Endothelial cell of umbilical vein (primary cell): ENCODE results near the gene RNGTT. TPM values are rescaled to one million over a fixed set of nuclear protein-coding genes. Genes with fewer than 3 reads are reported as not detected.

ENCODE experiments used
- BruUV-seq: library from RNA; stranded (reverse); fragments of 400-500 nt; replicated peaks from 2 replicates; lab custom pipeline; 2021; lab: Mats Ljungman, UMichigan
- CTCF ChIA-PET: fragments of 300-600, 350-600 bp; sonication (Branson Sonifier 250); formaldehyde crosslinking; loops from one replicate; lab custom pipeline; 2021; ENCODE audit warnings: antibody characterized with exemption, inconsistent platforms; lab: Charles Lee
- POLR2A ChIA-PET: fragments of 300-600, 350-600 bp; sonication (Branson Sonifier 250); formaldehyde crosslinking; loops from one replicate; lab custom pipeline; 2021; ENCODE audit warnings: antibody characterized with exemption, inconsistent platforms; lab: Charles Lee
- DNase-seq: peaks from one replicate; pipeline ENCODE4 v3.0.0-alpha.2; 2011; ENCODE audit warnings: low read depth, low spot score
- FAIRE-seq: peaks from 2 replicates; lab custom pipeline; 2011; peaks lifted over from hg19 to GRCh38; lab: Jason Lieb, UNC
- H2AFZ ChIP-seq: 2 replicates; pipeline ENCODE4 v1.6.0; 2012; ENCODE audit warnings: low read depth, low read length, control low read depth, inconsistent platforms
- H3K27ac ChIP-seq: 2 replicates; pipeline ENCODE4 v1.5.1; 2011; ENCODE audit warnings: low read depth, mild to moderate bottlenecking, control low read depth, low read length, moderate library complexity; ENCODE audit not compliant: insufficient read depth
- H3K27me3 ChIP-seq, 2 experiments: 2 replicates each; pipeline versions ENCODE4 v1.6.0 to v1.6.1; 2011; ENCODE audit warnings: low read length in 2 of 2, mixed read lengths in 1 of 2; ENCODE audit not compliant: control insufficient read depth in 2 of 2, insufficient read depth in 2 of 2
- H3K36me3 ChIP-seq, 2 experiments: 2 replicates in 1 of 2; 3 replicates in 1 of 2; pipeline ENCODE4 v1.5.1; 2011; ENCODE audit warnings: low read length in 2 of 2, mild to moderate bottlenecking in 1 of 2, moderate library complexity in 1 of 2; ENCODE audit not compliant: control insufficient read depth in 2 of 2, insufficient read depth in 2 of 2; ENCODE audit errors: extremely low read depth in 1 of 2
- H3K4me1 ChIP-seq: 3 replicates; pipeline ENCODE4 v1.5.1; 2011; ENCODE audit warnings: mild to moderate bottlenecking, low read length; ENCODE audit not compliant: control insufficient read depth, insufficient read depth; ENCODE audit errors: extremely low read depth
- H3K4me2 ChIP-seq: 2 replicates; pipeline ENCODE4 v1.6.1; 2011; ENCODE audit warnings: low read length, control low read depth, mixed read lengths; ENCODE audit not compliant: insufficient read depth
- H3K4me3 ChIP-seq, 3 experiments: fragments of 200-600 bp in 1 of 3; sonication (generic), shearing (Covaris generic) in 1 of 3; replicated peaks in 1 of 3; 2 replicates each; pipeline ENCODE4 v1.5.1; 2011 to 2016; ENCODE audit warnings: control low read depth in 3 of 3, low read length in 3 of 3, mild to moderate bottlenecking in 2 of 3, inconsistent platforms in 1 of 3, low read depth in 1 of 3, moderate library complexity in 1 of 3; ENCODE audit not compliant: insufficient read depth in 1 of 3
- H3K79me2 ChIP-seq: 2 replicates; pipeline ENCODE4 v1.6.0; 2012; ENCODE audit warnings: low read length, inconsistent platforms; ENCODE audit not compliant: control insufficient read depth, insufficient read depth
- H3K9ac ChIP-seq: replicated peaks from 2 replicates; pipeline ENCODE3; 2011; ENCODE audit warnings: low read length, control low read depth; ENCODE audit not compliant: insufficient read depth; ENCODE audit errors: extremely low read depth
- H3K9me1 ChIP-seq: replicated peaks from 3 replicates; pipeline ENCODE4 v1.6.0; 2011; ENCODE audit warnings: mild to moderate bottlenecking, low read length; ENCODE audit not compliant: control insufficient read depth, insufficient read depth; ENCODE audit errors: extremely low read depth
- H3K9me3 ChIP-seq: replicated peaks from 2 replicates; pipeline ENCODE4 v1.5.1; 2012; ENCODE audit warnings: low read length, inconsistent platforms; ENCODE audit not compliant: control insufficient read depth, insufficient read depth
- H4K20me1 ChIP-seq: replicated peaks from 2 replicates; pipeline ENCODE3; 2011; ENCODE audit warnings: mild to moderate bottlenecking, low read length; ENCODE audit not compliant: control insufficient read depth, insufficient read depth; ENCODE audit errors: extremely low read depth
- EZH2 ChIP-seq: IDR thresholded peaks from 2 replicates; pipeline ENCODE4 v1.6.1; 2012; ENCODE audit warnings: borderline replicate concordance, low read depth, mild to moderate bottlenecking, moderate library complexity, low read length, inconsistent platforms; ENCODE audit not compliant: severe bottlenecking
- FOS ChIP-seq: IDR thresholded peaks from 2 replicates; pipeline ENCODE4 v1.6.1; 2011; ENCODE audit warnings: mild to moderate bottlenecking, low read length, moderate library complexity, borderline replicate concordance; ENCODE audit not compliant: insufficient read depth
- GATA2 ChIP-seq: IDR thresholded peaks from 2 replicates; pipeline ENCODE4 v1.7.0; 2011; ENCODE audit warnings: low read depth, mild to moderate bottlenecking, moderate library complexity, mixed read lengths, low read length; ENCODE audit not compliant: insufficient read length, insufficient read depth
- JUN ChIP-seq: IDR thresholded peaks from 2 replicates; pipeline ENCODE4 v1.6.1; 2011; ENCODE audit warnings: borderline replicate concordance, low read depth; ENCODE audit not compliant: insufficient read length, insufficient read depth
- MYC ChIP-seq: IDR thresholded peaks from one replicate; pipeline ENCODE4 v1.6.1; 2011; ENCODE audit warnings: mild to moderate bottlenecking, low read depth, low read length
- POLR2A ChIP-seq: IDR thresholded peaks from 2 replicates; pipeline ENCODE4 v1.6.1; 2012; ENCODE audit warnings: low read depth, mild to moderate bottlenecking, control low read depth, low read length
- POLR2AphosphoS5 ChIP-seq: IDR thresholded peaks from 2 replicates; pipeline ENCODE4 v1.6.1; 2012; ENCODE audit warnings: low read depth, mild to moderate bottlenecking, control low read depth, low read length, moderate library complexity; ENCODE audit not compliant: insufficient read depth
- dilution Hi-C: fragments of 300-500 bp; cut with MboI; formaldehyde crosslinking; loops from one replicate; pipeline ENCODE4 v1.15.0; 2019; ENCODE audit warnings: low sequenced_read_pairs; ENCODE audit not compliant: extremely low pct_ligation_motif_present
- intact Hi-C: fragments of 100-400 bp; cut with micrococcal nuclease; formaldehyde crosslinking; loops from one replicate; pipeline ENCODE4 v1.10.0; 2022
- polyA plus RNA-seq, 4 experiments: library from polyadenylated mRNA; depleted of rRNA in 3 of 4; stranded (reverse) in 3 of 4; unstranded in 1 of 4; fragments of >200 nt; gene quantifications; 2 replicates each; pipeline versions ENCODE4 v1.2.1 to v1.2.3, GENCODE V29; 2011 to 2012; ENCODE audit warnings: missing spikeins in 1 of 4
- total RNA-seq: library from RNA; stranded (reverse); gene quantifications from 2 replicates; pipeline ENCODE4 v1.2.3, GENCODE V29; 2021
- TF ChIP-seq, protein P1 (sequence below), 2 donors: IDR thresholded peaks; 1 replicate in 1 of 2; 2 replicates in 1 of 2; pipeline ENCODE4 v1.5.1; 2011; ENCODE audit warnings: low read length in 2 of 2, mild to moderate bottlenecking in 2 of 2, moderate library complexity in 2 of 2, control low read depth in 1 of 2, inconsistent platforms in 1 of 2, low read depth in 1 of 2; ENCODE audit not compliant: insufficient read depth in 1 of 2; ENCODE audit errors: extremely low read depth in 1 of 2
- TF ChIP-seq, protein P2 (sequence below): IDR thresholded peaks from 2 replicates; pipeline ENCODE4 v1.6.1; 2011; ENCODE audit not compliant: insufficient read depth, insufficient read length

The RNGTT gene
- total and polyA plus RNA-seq, 2 donors (not counting 3 experiments of a cell fraction or from before 2014, with no cell fraction given), result 2.1 to 13.1 TPM

DNA sequence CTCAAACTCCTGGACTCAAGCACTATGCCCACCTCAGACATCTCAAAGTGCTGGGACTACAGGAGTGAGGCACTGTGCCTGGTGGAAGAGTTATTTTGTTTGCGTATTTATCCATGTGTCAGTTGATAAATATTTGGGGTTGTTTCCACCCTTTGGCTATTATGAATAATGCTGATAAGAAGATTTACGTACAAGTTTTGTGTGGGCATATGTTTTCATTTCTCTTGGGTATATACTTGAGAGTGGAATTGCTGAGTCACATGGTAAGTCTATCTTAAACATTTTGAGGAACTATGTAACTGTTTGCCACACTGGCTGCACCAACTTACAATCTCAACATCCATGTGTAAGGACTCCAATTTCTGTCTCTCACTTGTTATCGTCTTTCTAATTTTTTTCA, 200.3 kb downstream of the RNGTT start:
- Histone ChIP-seq H2AFZ (no peak overlapping the region), H3K4me2 (no peak overlapping the region), H4K20me1 (no peaks in the 10 kb centered on the region), H3K4me3 (no peak overlapping the region), H3K27ac (no peak overlapping the region), H3K79me2 (no peaks in the 10 kb centered on the region), H3K9me3 (no peaks in the 10 kb centered on the region), H3K9me1 (no peaks in the 10 kb centered on the region), H3K9ac (no peak overlapping the region), H3K36me3 (no peaks in the 10 kb centered on the region), H3K4me1 (no peaks in the 10 kb centered on the region), H3K27me3 (no peaks in the 10 kb centered on the region)
- no TSS peak for BruUV-seq
- TF ChIP-seq, protein P1, sequence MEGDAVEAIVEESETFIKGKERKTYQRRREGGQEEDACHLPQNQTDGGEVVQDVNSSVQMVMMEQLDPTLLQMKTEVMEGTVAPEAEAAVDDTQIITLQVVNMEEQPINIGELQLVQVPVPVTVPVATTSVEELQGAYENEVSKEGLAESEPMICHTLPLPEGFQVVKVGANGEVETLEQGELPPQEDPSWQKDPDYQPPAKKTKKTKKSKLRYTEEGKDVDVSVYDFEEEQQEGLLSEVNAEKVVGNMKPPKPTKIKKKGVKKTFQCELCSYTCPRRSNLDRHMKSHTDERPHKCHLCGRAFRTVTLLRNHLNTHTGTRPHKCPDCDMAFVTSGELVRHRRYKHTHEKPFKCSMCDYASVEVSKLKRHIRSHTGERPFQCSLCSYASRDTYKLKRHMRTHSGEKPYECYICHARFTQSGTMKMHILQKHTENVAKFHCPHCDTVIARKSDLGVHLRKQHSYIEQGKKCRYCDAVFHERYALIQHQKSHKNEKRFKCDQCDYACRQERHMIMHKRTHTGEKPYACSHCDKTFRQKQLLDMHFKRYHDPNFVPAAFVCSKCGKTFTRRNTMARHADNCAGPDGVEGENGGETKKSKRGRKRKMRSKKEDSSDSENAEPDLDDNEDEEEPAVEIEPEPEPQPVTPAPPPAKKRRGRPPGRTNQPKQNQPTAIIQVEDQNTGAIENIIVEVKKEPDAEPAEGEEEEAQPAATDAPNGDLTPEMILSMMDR (IDR thresholded peaks at IDR 0.05; ENCODE audit: extremely low read depth in 1 of 2, insufficient read depth in 1 of 2, low read depth in 1 of 2, low read length in 2 of 2), result no peak
- no peak for TF ChIP-seq FOS
- no peak for DNase-seq
- dilution Hi-C loops (no loop called here), intact Hi-C loops (no loop called here)
- POLR2A ChIA-PET, result interaction anchor here (0.7 kb wide), 1 partner anchor 8 kb away, joined by 6 read pairs; no protein-coding TSS in a partner anchor
- CTCF ChIA-PET, result interaction anchor here (0.6 to 1.0 kb wide), 2 partner anchors 21 to 69 kb away, joined by 3 read pairs; no protein-coding TSS in a partner anchor
- no peak for FAIRE-seq

DNA sequence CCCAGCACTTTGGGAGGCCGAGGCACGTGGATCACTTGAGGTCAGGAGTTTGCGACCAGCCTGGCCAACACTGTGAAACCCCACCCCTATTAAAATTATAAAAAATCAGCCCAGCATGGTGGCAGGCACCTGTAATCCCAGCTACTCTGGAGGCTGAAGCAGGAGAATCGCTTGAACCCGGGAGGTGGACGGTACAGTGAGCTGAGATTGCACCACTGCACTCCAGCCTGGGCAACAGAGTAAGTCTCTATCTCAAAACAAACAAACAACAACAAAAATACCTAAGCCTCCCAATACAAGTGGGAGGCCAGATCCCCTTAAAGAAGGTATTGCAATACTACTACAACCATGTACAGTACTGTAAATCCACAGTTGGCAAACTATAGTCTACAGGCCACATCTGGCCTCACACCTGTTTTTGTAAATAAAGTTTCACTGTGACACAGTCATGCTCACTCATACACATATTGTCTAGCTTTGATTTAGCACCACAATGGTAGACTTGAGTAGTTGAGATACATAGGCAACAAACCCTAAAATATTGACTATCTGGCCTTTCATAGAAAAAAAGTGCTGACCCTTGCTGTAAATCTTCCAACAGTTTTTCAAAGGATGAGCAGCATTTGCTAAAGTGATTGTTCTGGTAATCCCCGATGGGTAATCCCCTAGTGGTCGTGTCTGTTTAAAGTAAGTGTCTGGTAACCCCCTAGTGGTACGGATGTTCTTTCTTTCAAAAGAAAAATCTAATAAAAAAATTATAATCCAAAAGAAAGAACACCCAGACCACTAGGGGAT, 202.0 kb downstream of the RNGTT start:
- Histone ChIP-seq H2AFZ (no peak overlapping the region), H3K4me1 (no peaks in the 10 kb centered on the region), H3K79me2 (no peaks in the 10 kb centered on the region), H4K20me1 (no peaks in the 10 kb centered on the region), H3K9me1 (no peaks in the 10 kb centered on the region), H3K27me3 (no peaks in the 10 kb centered on the region), H3K27ac (no peak overlapping the region), H3K9me3 (no peaks in the 10 kb centered on the region), H3K36me3 (no peaks in the 10 kb centered on the region), H3K4me3 (no peak overlapping the region), H3K9ac (no peak overlapping the region), H3K4me2 (no peak overlapping the region)
- BruUV-seq, result no TSS peak
- dilution Hi-C loops (no loop called here), intact Hi-C loops (no loop called here)
- ChIA-PET CTCF (interaction anchor here (1.2 to 1.7 kb wide), 2 partner anchors 10 to 20 kb away, joined by 3 read pairs; no protein-coding TSS in a partner anchor), POLR2A (no interaction called here)
- TF ChIP-seq GATA2 (no peak), MYC (no peak), EZH2 (no peak), POLR2A (no peak), POLR2AphosphoS5 (no peak), JUN (no peak), FOS (no peak)
- TF ChIP-seq, protein P1 (IDR thresholded peaks at IDR 0.05; ENCODE audit: extremely low read depth in 1 of 2, insufficient read depth in 1 of 2, low read depth in 1 of 2, low read length in 2 of 2), result no peak
- TF ChIP-seq, protein P2, sequence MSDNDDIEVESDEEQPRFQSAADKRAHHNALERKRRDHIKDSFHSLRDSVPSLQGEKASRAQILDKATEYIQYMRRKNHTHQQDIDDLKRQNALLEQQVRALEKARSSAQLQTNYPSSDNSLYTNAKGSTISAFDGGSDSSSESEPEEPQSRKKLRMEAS, result no peak
- no peak for FAIRE-seq
- DNase-seq, result no peak
